Loucy (cell line): ENCODE results near the gene IL17RD.
A peak's percentile ranks its signal among the peaks of the same experiment; 100 is the strongest.

Source experiments
- H2AFZ ChIP-seq: fragments of 200-600 bp; sonication (generic); 2 replicates; pipeline ENCODE4 v1.6.0; 2016; ENCODE audit warnings: antibody characterized with exemption, mild to moderate bottlenecking, low read length, moderate library complexity
- H3F3A ChIP-seq: fragments of 200-600 bp; 2 replicates; pipeline ENCODE4 v1.6.0; 2016; ENCODE audit warnings: antibody characterized with exemption, low read depth, mild to moderate bottlenecking
- H3K27me3 ChIP-seq: fragments of 200-600 bp; sonication (generic); 2 replicates; pipeline ENCODE4 v1.6.1; 2014; ENCODE audit warnings: low read length, mild to moderate bottlenecking; ENCODE audit not compliant: insufficient read depth, poor library complexity, severe bottlenecking
- H3K36me3 ChIP-seq: fragments of 200-600 bp; sonication (generic); 2 replicates; pipeline ENCODE4 v1.6.1; 2016; ENCODE audit warnings: low read length; ENCODE audit not compliant: insufficient read depth
- H3K4me1 ChIP-seq: fragments of 200-600 bp; sonication (generic); 2 replicates; pipeline ENCODE4 v1.5.1; 2014; ENCODE audit warnings: low read length, mild to moderate bottlenecking; ENCODE audit not compliant: insufficient read depth, poor library complexity, severe bottlenecking
- H3K4me2 ChIP-seq: fragments of 200-600 bp; sonication (generic); 2 replicates; pipeline ENCODE4 v1.6.0; 2014; ENCODE audit warnings: antibody characterized with exemption, low read length, low read depth, mild to moderate bottlenecking; ENCODE audit not compliant: poor library complexity, severe bottlenecking
- H3K4me3 ChIP-seq: fragments of 200-600 bp; sonication (generic); 2 replicates; pipeline ENCODE4 v1.5.1; 2014; ENCODE audit warnings: low read length, mild to moderate bottlenecking, mixed read lengths; ENCODE audit not compliant: poor library complexity, severe bottlenecking
- H3K79me2 ChIP-seq: fragments of 200-600 bp; sonication (generic); 2 replicates; pipeline ENCODE4 v1.6.1; 2014; ENCODE audit warnings: low read length; ENCODE audit not compliant: insufficient read depth
- H3K9ac ChIP-seq: fragments of 200-600 bp; sonication (generic); 2 replicates; pipeline ENCODE4 v1.6.0; 2014; ENCODE audit warnings: mild to moderate bottlenecking, low read depth, low read length, moderate library complexity; ENCODE audit not compliant: poor library complexity, severe bottlenecking
- H3K9me2 ChIP-seq: fragments of 200-600 bp; sonication (generic); replicated peaks from 2 replicates; pipeline ENCODE4 v1.6.1; 2016; ENCODE audit warnings: low read depth, low read length, mixed read lengths
- H3K9me3 ChIP-seq: fragments of 200-600 bp; sonication (generic); 2 replicates; pipeline ENCODE4 v1.6.1; 2014; ENCODE audit warnings: mild to moderate bottlenecking, antibody characterized with exemption, low read length, low read depth; ENCODE audit not compliant: insufficient read depth
- H4K20me1 ChIP-seq: fragments of 200-600 bp; sonication (generic); 2 replicates; pipeline ENCODE4 v1.6.0; 2014; ENCODE audit warnings: antibody characterized with exemption, low read length, mild to moderate bottlenecking; ENCODE audit not compliant: insufficient read depth, poor library complexity, severe bottlenecking
- CTCF ChIP-seq: fragments of 200-600 bp; sonication (generic); conservative IDR thresholded peaks from 2 replicates; pipeline ENCODE4 v1.5.1; 2014; ENCODE audit warnings: mild to moderate bottlenecking, antibody characterized with exemption, low read length
- EZH2phosphoT487 ChIP-seq: fragments of 200-600 bp; IDR thresholded peaks from 2 replicates; pipeline ENCODE4 v1.6.1; 2018; ENCODE audit warnings: antibody characterized with exemption, mild to moderate bottlenecking, moderate library complexity, borderline replicate concordance

The IL17RD gene

GRCh38 chr3:57053122-57053521 lies 112.0 kb downstream of the IL17RD start:
- TF ChIP-seq EZH2phosphoT487 = no peak
- TF ChIP-seq CTCF = no peak
- H3K9ac ChIP-seq = no peak overlapping the region
- peaks cover 28% of the 10 kb centered on the region for H3K4me1 ChIP-seq
- no peaks in the 10 kb centered on the region for H3K9me2 ChIP-seq
- no peaks in the 10 kb centered on the region for H4K20me1 ChIP-seq
- H3K4me2 ChIP-seq = no peak overlapping the region
- H3K36me3 ChIP-seq = no peaks in the 10 kb centered on the region
- H3F3A ChIP-seq = no peaks in the 10 kb centered on the region
- H3K9me3 ChIP-seq = no peaks in the 10 kb centered on the region
- H3K79me2 ChIP-seq = no peaks in the 10 kb centered on the region
- H3K4me3 ChIP-seq = no peak overlapping the region
- H2AFZ ChIP-seq = no peak overlapping the region
- no peaks in the 10 kb centered on the region for H3K27me3 ChIP-seq

- Histone ChIP-seq H3K4me2 (no peak overlapping the region), H3K9me2 (no peaks in the 10 kb centered on the region), H3K4me3 (no peak overlapping the region), H3K4me1 (peaks cover 28% of the 10 kb centered on the region), H3K27me3 (no peaks in the 10 kb centered on the region), H3K79me2 (no peaks in the 10 kb centered on the region), H3K9me3 (no peaks in the 10 kb centered on the region), H3K9ac (no peak overlapping the region), H3F3A (no peaks in the 10 kb centered on the region), H3K36me3 (no peaks in the 10 kb centered on the region), H4K20me1 (no peaks in the 10 kb centered on the region), H2AFZ (no peak overlapping the region)
- TF ChIP-seq CTCF (no peak), EZH2phosphoT487 (no peak)
Observed at GRCh38 chr3:57052662-57053061, 112.5 kb downstream of the IL17RD start.

- H3K4me3 ChIP-seq = no peak overlapping the region
- TF ChIP-seq CTCF = no peak
- no peak for TF ChIP-seq EZH2phosphoT487
- no peaks in the 10 kb centered on the region for H3K9me3 ChIP-seq
- H4K20me1 ChIP-seq = no peaks in the 10 kb centered on the region
- H3K9ac ChIP-seq = peak overlapping the region; percentile 40
- no peaks in the 10 kb centered on the region for H3K27me3 ChIP-seq
- H2AFZ ChIP-seq = peak overlapping the region; percentile 54
- H3K9me2 ChIP-seq = no peaks in the 10 kb centered on the region
- H3K4me2 ChIP-seq = no peak overlapping the region
- H3K36me3 ChIP-seq = no peaks in the 10 kb centered on the region
- H3F3A ChIP-seq = no peaks in the 10 kb centered on the region
- H3K4me1 ChIP-seq = peaks cover 9% of the 10 kb centered on the region
- H3K79me2 ChIP-seq = no peaks in the 10 kb centered on the region
Observed at GRCh38 chr3:57048728-57049127, 116.4 kb downstream of the IL17RD start.
